A673 (cell line): ENCODE results near the gene CABLES1. TPM values are rescaled to one million over a fixed set of nuclear protein-coding genes. Genes with fewer than 3 reads are reported as not detected.

Experiments
- BruUV-seq: library from RNA; stranded (reverse); fragments of 400-500 nt; replicated peaks from 2 replicates; lab custom pipeline; 2021; lab: Mats Ljungman, UMichigan
- CTCF ChIA-PET: fragments of 300-600 bp; sonication (Branson Sonifier 250); formaldehyde crosslinking; loops from one replicate; lab custom pipeline; 2022; ENCODE audit warnings: antibody characterized with exemption; lab: Charles Lee
- POLR2A ChIA-PET: fragments of 300-600 bp; sonication (Branson Sonifier 250); formaldehyde crosslinking; loops from one replicate; lab custom pipeline; 2022; ENCODE audit warnings: antibody characterized with exemption; ENCODE audit not compliant: low non-redundant PET; lab: Charles Lee
- DNase-seq: peaks from one replicate; pipeline ENCODE4 v3.0.0-alpha.2; 2015; ENCODE audit warnings: low spot score
- H3K27ac ChIP-seq: fragments of 200-600 bp; sonication (generic); 2 replicates; pipeline ENCODE4 v1.5.1; 2016; ENCODE audit warnings: mixed run types, low read depth, mild to moderate bottlenecking, mixed read lengths, antibody characterized with exemption, low read length; ENCODE audit not compliant: poor library complexity, severe bottlenecking
- H3K27me3 ChIP-seq: fragments of 200-600 bp; sonication (generic); replicated peaks from 2 replicates; pipeline ENCODE4 v1.6.1; 2017; ENCODE audit warnings: mixed run types, low read depth, mild to moderate bottlenecking, mixed read lengths, antibody characterized with exemption, low read length; ENCODE audit not compliant: insufficient read depth, poor library complexity
- H3K36me3 ChIP-seq: fragments of 200-600 bp; sonication (generic); 2 replicates; pipeline ENCODE4 v1.6.1; 2016; ENCODE audit warnings: mixed run types, mild to moderate bottlenecking, mixed read lengths, antibody characterized with exemption, low read length; ENCODE audit not compliant: insufficient read depth, poor library complexity, severe bottlenecking
- H3K4me1 ChIP-seq: fragments of 200-600 bp; sonication (generic); 2 replicates; pipeline ENCODE4 v1.6.1; 2017; ENCODE audit warnings: mixed run types, mild to moderate bottlenecking, mixed read lengths, antibody characterized with exemption, low read length; ENCODE audit not compliant: insufficient read depth, poor library complexity, severe bottlenecking
- H3K4me3 ChIP-seq: fragments of 200-600 bp; sonication (generic); 2 replicates; pipeline ENCODE4 v1.5.1; 2016; ENCODE audit warnings: low read depth, mixed run types, mild to moderate bottlenecking, mixed read lengths, low read length; ENCODE audit not compliant: poor library complexity, severe bottlenecking
- H3K9me3 ChIP-seq: fragments of 200-600 bp; sonication (generic); 2 replicates; pipeline ENCODE4 v1.6.1; 2016; ENCODE audit warnings: mixed run types, low read depth, mild to moderate bottlenecking, mixed read lengths, antibody characterized with exemption, low read length; ENCODE audit not compliant: poor library complexity, severe bottlenecking
- EZH2 ChIP-seq: fragments of 200-600 bp; sonication (generic); IDR thresholded peaks from 2 replicates; pipeline ENCODE4 v1.6.1; 2017; ENCODE audit warnings: borderline replicate concordance, low read depth, mild to moderate bottlenecking, mixed read lengths, antibody characterized with exemption, low read length; ENCODE audit not compliant: poor library complexity, severe bottlenecking
- intact Hi-C: fragments of 100-400 bp; cut with micrococcal nuclease; formaldehyde crosslinking; loops from one replicate; pipeline ENCODE4 v1.10.0; 2022; ENCODE audit not compliant: unreplicated experiment
- total RNA-seq: library from RNA; stranded (reverse); gene quantifications from 2 replicates; pipeline ENCODE4 v1.2.3, GENCODE V29; 2021
- TF ChIP-seq, protein P1 (sequence below): fragments of 300-800, 200-600 bp; sonication (generic); conservative IDR thresholded peaks from 2 replicates; pipeline ENCODE4 v1.5.1; 2017; ENCODE audit warnings: low read depth, mild to moderate bottlenecking, antibody characterized with exemption, low read length, moderate library complexity, mixed read lengths

Gene CABLES1
- total RNA-seq, 1 experiment from 2014 or later, result 7.2 TPM

DNA sequence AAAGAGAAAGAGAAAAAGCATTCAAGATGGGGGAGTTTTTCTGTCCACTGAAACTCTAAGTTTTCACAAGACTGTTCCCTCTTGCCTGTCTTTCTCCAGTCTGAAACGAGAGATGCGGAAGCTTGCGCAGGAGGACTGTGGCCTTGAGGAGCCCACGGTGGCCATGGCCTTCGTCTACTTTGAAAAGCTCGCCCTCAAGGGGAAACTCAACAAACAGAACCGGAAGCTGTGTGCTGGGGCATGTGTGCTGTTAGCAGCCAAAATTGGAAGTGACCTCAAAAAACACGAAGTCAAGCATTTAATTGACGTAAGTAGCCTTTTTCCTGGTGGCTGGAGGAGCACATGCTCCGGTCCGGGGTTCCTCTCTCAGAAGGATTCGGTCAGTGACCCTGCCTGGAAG is 118.3 kb downstream of the CABLES1 start:
- intact Hi-C loops, result no loop called here
- Histone ChIP-seq H3K4me1 (peaks cover 12% of the 10 kb centered on the region), H3K36me3 (no peaks in the 10 kb centered on the region), H3K27ac (no peak overlapping the region), H3K4me3 (no peak overlapping the region), H3K9me3 (peaks cover 5% of the 10 kb centered on the region), H3K27me3 (no peaks in the 10 kb centered on the region)
- no TSS peak for BruUV-seq
- CTCF ChIA-PET, result no interaction called here
- DNase-seq, result no peak
- TF ChIP-seq EZH2, result no peak
- TF ChIP-seq, protein P1, sequence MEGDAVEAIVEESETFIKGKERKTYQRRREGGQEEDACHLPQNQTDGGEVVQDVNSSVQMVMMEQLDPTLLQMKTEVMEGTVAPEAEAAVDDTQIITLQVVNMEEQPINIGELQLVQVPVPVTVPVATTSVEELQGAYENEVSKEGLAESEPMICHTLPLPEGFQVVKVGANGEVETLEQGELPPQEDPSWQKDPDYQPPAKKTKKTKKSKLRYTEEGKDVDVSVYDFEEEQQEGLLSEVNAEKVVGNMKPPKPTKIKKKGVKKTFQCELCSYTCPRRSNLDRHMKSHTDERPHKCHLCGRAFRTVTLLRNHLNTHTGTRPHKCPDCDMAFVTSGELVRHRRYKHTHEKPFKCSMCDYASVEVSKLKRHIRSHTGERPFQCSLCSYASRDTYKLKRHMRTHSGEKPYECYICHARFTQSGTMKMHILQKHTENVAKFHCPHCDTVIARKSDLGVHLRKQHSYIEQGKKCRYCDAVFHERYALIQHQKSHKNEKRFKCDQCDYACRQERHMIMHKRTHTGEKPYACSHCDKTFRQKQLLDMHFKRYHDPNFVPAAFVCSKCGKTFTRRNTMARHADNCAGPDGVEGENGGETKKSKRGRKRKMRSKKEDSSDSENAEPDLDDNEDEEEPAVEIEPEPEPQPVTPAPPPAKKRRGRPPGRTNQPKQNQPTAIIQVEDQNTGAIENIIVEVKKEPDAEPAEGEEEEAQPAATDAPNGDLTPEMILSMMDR, result no peak
- POLR2A ChIA-PET, result interaction anchor here (0.6 kb wide), 1 partner anchor 118 kb away, joined by 3 read pairs; no protein-coding TSS in a partner anchor

DNA sequence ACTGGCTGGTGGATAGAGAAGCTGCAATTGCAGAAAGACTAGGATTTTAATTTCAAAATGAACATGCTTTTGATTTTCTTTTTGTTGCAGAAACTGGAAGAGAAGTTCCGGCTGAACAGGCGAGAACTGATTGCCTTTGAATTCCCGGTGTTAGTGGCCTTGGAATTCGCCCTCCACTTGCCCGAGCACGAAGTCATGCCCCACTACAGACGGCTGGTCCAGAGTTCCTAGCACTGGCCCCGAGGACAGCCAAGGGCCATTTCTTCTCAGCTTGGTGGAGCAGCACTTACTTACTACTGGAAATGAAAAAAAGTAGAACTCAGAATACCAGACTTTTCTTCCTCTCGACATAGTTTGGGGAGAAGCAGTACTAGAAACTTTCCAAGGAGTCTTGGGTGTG is 121.9 kb downstream of the CABLES1 start:
- no peak for DNase-seq
- POLR2A ChIA-PET, result no interaction called here
- intact Hi-C loops, result no loop called here
- Histone ChIP-seq H3K36me3 (no peaks in the 10 kb centered on the region), H3K9me3 (no peaks in the 10 kb centered on the region), H3K4me3 (no peak overlapping the region), H3K27me3 (no peaks in the 10 kb centered on the region), H3K27ac (no peak overlapping the region), H3K4me1 (peaks cover 37% of the 10 kb centered on the region)
- BruUV-seq, result no TSS peak
- no peak for TF ChIP-seq EZH2
- TF ChIP-seq, protein P1, result no peak
- CTCF ChIA-PET, result no interaction called here

DNA sequence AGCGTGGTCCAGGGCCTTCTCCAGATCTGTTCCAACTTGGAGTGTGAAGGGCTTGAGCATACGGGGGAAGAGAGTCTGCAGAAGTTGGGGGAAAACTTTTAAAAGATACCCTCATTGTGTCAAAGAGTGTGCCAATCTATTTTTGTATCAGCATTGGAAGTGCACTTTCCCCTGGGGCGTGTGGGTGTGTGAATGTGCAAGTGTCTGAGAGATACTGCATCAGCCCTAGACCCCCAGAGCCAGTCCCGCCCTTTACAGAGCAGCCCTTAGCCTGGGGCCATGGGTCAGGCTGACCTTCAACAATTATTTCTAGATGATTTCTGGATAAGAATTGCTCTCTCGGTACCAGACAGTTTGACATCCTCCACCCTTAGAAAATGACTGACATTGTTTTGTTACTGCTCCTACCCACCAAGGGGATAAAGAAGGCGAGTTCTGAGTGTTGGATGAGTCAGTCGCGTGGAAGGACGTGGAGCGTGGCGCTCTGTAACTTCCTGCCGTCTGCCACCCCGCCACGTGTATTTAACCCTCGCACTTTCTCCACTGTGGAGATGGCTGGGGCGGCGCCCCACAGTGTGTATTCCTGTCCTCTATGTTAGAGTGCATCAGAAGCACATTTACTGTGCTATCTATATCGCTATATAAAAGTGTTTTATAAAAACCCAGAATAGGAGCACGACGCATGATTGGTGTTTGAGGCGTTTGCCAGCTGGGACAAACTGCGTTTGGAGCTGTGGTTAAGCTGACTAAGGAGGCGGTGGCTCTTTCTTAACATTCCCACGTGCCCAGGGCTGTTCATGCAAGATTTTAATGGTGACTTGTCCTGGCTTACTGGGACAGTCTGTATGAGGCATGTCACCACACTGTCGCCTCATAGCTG is 122.6 kb downstream of the CABLES1 start:
- DNase-seq, result no peak
- no TSS peak for BruUV-seq
- Histone ChIP-seq H3K27ac (no peak overlapping the region), H3K27me3 (no peaks in the 10 kb centered on the region), H3K4me1 (peaks cover 37% of the 10 kb centered on the region), H3K4me3 (no peak overlapping the region), H3K9me3 (no peaks in the 10 kb centered on the region), H3K36me3 (no peaks in the 10 kb centered on the region)
- intact Hi-C loops, result no loop called here
- POLR2A ChIA-PET, result no interaction called here
- CTCF ChIA-PET, result no interaction called here
- TF ChIP-seq EZH2, result no peak
- TF ChIP-seq, protein P1, result no peak
